ENCODE results near the gene RNPEPL1.

Gene RNPEPL1

DNA sequence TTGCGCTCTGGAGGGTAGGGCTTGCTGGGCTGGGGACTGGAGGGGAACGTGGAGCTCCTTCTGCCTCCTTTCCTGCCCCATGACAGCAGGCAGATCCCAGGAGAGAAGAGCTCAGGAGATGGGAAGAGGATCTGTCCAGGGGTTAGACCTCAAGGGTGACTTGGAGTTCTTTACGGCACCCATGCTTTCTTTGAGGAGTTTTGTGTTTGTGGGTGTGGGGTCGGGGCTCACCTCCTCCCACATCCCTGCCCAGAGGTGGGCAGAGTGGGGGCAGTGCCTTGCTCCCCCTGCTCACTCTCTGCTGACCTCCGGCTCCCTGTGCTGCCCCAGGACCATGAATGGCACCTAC is 61.3 kb downstream of the RNPEPL1 start:
- Histone ChIP-seq H3K36me3 (ENCODE audit: insufficient read depth) (no peaks in the 10 kb centered on the region), H3K9ac (no peak overlapping the region), H3K4me3 (IDR thresholded peaks at IDR 0.05; ENCODE audit: insufficient read depth, low read depth, low read length) (no peak overlapping the region), H3K4me2 (no peak overlapping the region), H3K27me3 (ENCODE audit: insufficient read depth, low read depth) (no peaks in the 10 kb centered on the region), H4K20me1 (ENCODE audit: insufficient read depth) (no peaks in the 10 kb centered on the region), H3K4me1 (ENCODE audit: low read depth, poor library complexity, severe bottlenecking) (no peaks in the 10 kb centered on the region), H2AFZ (ENCODE audit: low read depth) (no peak overlapping the region), H3K27ac (no peak overlapping the region), H3K79me2 (ENCODE audit: insufficient read depth, low read depth) (no peaks in the 10 kb centered on the region)
- no peak for TF ChIP-seq CTCF (conservative IDR thresholded peaks at IDR 0.05; ENCODE audit: low read depth, low read length)

- H2AFZ ChIP-seq (ENCODE audit: low read depth): no peak overlapping the region
- no peak overlapping the region for H3K9ac ChIP-seq
- H3K4me1 ChIP-seq (ENCODE audit: low read depth, poor library complexity, severe bottlenecking): no peaks in the 10 kb centered on the region
- no peaks in the 10 kb centered on the region for H3K79me2 ChIP-seq (ENCODE audit: insufficient read depth, low read depth)
- no peaks in the 10 kb centered on the region for H3K27me3 ChIP-seq (ENCODE audit: insufficient read depth, low read depth)
- no peak overlapping the region for H3K4me2 ChIP-seq
- no peaks in the 10 kb centered on the region for H3K36me3 ChIP-seq (ENCODE audit: insufficient read depth)
- no peak overlapping the region for H3K4me3 ChIP-seq (IDR thresholded peaks at IDR 0.05; ENCODE audit: insufficient read depth, low read depth, low read length)
- TF ChIP-seq CTCF (conservative IDR thresholded peaks at IDR 0.05; ENCODE audit: low read depth, low read length): no peak
- H3K27ac ChIP-seq: no peak overlapping the region
- H4K20me1 ChIP-seq (ENCODE audit: insufficient read depth): no peaks in the 10 kb centered on the region
These were observed 61.9 kb downstream of the RNPEPL1 start for GRCh38 chr2:240629968-240630770.
